ENCODE measurements around the gene RCBTB1. TPM values are rescaled to one million over a fixed set of nuclear protein-coding genes. Genes with fewer than 3 reads are reported as not detected.
"Not testable (repeated sequence)": the region's sequence is repeated elsewhere in the genome, so short reads cannot be mapped to it uniquely, and the experiment has no call there.

Gene RCBTB1
- total RNA-seq, 1 donor from 2014 or later, result 22.6 TPM

GRCh38 chr13:49604570-49604969, 19.2 kb upstream of the RCBTB1 start:
- CTCF ChIA-PET, result no interaction called here
- no peaks in the 10 kb centered on the region for H3K36me3 Mint-ChIP-seq (ENCODE audit: low read depth)
- no peak for DNase-seq
- no peak overlapping the region for H3K27ac Mint-ChIP-seq
- no peak for ATAC-seq (ENCODE audit: low read depth)
- H3K9me3 Mint-ChIP-seq, result no peaks in the 10 kb centered on the region
- TF ChIP-seq CTCF (IDR thresholded peaks at IDR 0.05), result no peak
- H3K4me3 Mint-ChIP-seq, result no peak overlapping the region
- intact Hi-C loops (cut with micrococcal nuclease), result no loop called here
- POLR2A ChIA-PET, result interaction anchor here (0.6 kb wide), 1 partner anchor 31 kb away, joined by 3 read pairs; no protein-coding TSS in a partner anchor
- H3K4me1 Mint-ChIP-seq, result peaks cover 26% of the 10 kb centered on the region
- H3K27me3 Mint-ChIP-seq, result no peaks in the 10 kb centered on the region

- H3K4me3 Mint-ChIP-seq; DNase-seq; POLR2A ChIA-PET; H3K36me3 Mint-ChIP-seq (ENCODE audit: low read depth); ATAC-seq (ENCODE audit: low read depth); intact Hi-C loops (cut with micrococcal nuclease); H3K27ac Mint-ChIP-seq; H3K9me3 Mint-ChIP-seq; H3K27me3 Mint-ChIP-seq: not testable (repeated sequence)
- CTCF ChIA-PET, result interaction anchor here (0.6 kb wide), 1 partner anchor 8 kb away, joined by 4 read pairs; no protein-coding TSS in a partner anchor
- peaks cover 12% of the 10 kb centered on the region for H3K4me1 Mint-ChIP-seq
Measured at GRCh38 chr13:49602615-49603014, 17.3 kb upstream of the RCBTB1 start.

GRCh38 chr13:49602005-49602404, 16.6 kb upstream of the RCBTB1 start:
- H3K4me1 Mint-ChIP-seq, result peaks cover 6% of the 10 kb centered on the region
- intact Hi-C loops (cut with micrococcal nuclease), result no loop called here
- CTCF ChIA-PET, result no interaction called here

GRCh38 chr13:49597043-49597641, 11.8 kb upstream of the RCBTB1 start:
- Mint-ChIP-seq H3K36me3 (ENCODE audit: low read depth) (no peaks in the 10 kb centered on the region), H3K9me3 (no peaks in the 10 kb centered on the region), H3K27me3 (no peaks in the 10 kb centered on the region), H3K27ac (no peak overlapping the region), H3K4me1 (no peaks in the 10 kb centered on the region), H3K4me3 (no peak overlapping the region)
- CTCF ChIA-PET, result no interaction called here
- ATAC-seq (ENCODE audit: low read depth), result no peak
- no peak for TF ChIP-seq CTCF (IDR thresholded peaks at IDR 0.05)
- intact Hi-C loops (cut with micrococcal nuclease), result no loop called here
- no peak for DNase-seq
- POLR2A ChIA-PET, result no interaction called here

More at GRCh38 chr13:49602005-49602404, 16.6 kb upstream of the RCBTB1 start:
- Mint-ChIP-seq H3K4me3 (no peak overlapping the region), H3K27me3 (no peaks in the 10 kb centered on the region), H3K27ac (no peak overlapping the region), H3K36me3 (ENCODE audit: low read depth) (no peaks in the 10 kb centered on the region), H3K9me3 (no peaks in the 10 kb centered on the region)
- ATAC-seq (ENCODE audit: low read depth), result no peak
- no peak for DNase-seq
- no peak for TF ChIP-seq CTCF (IDR thresholded peaks at IDR 0.05)
- POLR2A ChIA-PET, result no interaction called here

- ATAC-seq (ENCODE audit: low read depth), result no peak
Measured at GRCh38 chr13:49596221-49596620, 10.9 kb upstream of the RCBTB1 start.

More at GRCh38 chr13:49596221-49596620, 10.9 kb upstream of the RCBTB1 start:
- TF ChIP-seq CTCF (IDR thresholded peaks at IDR 0.05), result no peak
- CTCF ChIA-PET, result no interaction called here
- H3K4me3 Mint-ChIP-seq, result no peak overlapping the region
- no peaks in the 10 kb centered on the region for H3K4me1 Mint-ChIP-seq
- intact Hi-C loops (cut with micrococcal nuclease), result no loop called here
- no peaks in the 10 kb centered on the region for H3K36me3 Mint-ChIP-seq (ENCODE audit: low read depth)
- no peak for DNase-seq
- POLR2A ChIA-PET, result no interaction called here
- no peak overlapping the region for H3K27ac Mint-ChIP-seq
- no peaks in the 10 kb centered on the region for H3K27me3 Mint-ChIP-seq
- no peaks in the 10 kb centered on the region for H3K9me3 Mint-ChIP-seq
